Measurements from ENCODE around the gene SLC23A2. TPM values are rescaled to one million over a fixed set of nuclear protein-coding genes. Genes with fewer than 3 reads are reported as not detected.

SLC23A2 gene
- total and polyA plus RNA-seq, 12 donors = 51.0 to 294 (median 145) TPM

DNA sequence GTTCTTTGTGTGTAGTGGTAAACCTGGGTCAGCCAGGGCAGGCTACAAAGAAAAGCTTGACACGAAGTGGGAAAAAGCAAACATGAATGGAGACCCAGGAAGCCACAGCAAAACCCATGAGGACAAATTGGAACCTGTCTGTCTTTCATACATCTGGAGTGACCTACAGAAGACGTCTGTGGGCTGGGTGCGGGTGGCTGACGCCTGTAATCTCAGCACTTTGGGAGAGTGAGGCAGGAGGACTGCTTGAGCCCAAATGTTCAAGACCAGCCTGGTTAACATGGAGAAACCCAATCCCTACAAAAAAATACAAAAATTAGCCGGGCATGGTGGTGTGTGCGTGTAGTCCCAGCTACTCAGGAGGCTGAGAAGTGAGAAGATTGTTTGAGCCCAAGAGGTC is 164.8 kb downstream of the SLC23A2 start:
- Histone ChIP-seq H3K27ac (peak overlapping the region in 1 of 5 donors; percentile 51), H3K36me3 (replicated peaks in 1 of 2) (no peaks in the 10 kb centered on the region), H3K4me3 (no peak overlapping the region), H3K9me3 (replicated peaks in 1 of 3) (no peaks in the 10 kb centered on the region), H3K27me3 (no peaks in the 10 kb centered on the region), H3K4me1 (replicated peaks in 1 of 2) (no peaks in the 10 kb centered on the region)
- TF ChIP-seq POLR2A (IDR thresholded peaks at IDR 0.05) = no peak
- TF ChIP-seq, protein P1, sequence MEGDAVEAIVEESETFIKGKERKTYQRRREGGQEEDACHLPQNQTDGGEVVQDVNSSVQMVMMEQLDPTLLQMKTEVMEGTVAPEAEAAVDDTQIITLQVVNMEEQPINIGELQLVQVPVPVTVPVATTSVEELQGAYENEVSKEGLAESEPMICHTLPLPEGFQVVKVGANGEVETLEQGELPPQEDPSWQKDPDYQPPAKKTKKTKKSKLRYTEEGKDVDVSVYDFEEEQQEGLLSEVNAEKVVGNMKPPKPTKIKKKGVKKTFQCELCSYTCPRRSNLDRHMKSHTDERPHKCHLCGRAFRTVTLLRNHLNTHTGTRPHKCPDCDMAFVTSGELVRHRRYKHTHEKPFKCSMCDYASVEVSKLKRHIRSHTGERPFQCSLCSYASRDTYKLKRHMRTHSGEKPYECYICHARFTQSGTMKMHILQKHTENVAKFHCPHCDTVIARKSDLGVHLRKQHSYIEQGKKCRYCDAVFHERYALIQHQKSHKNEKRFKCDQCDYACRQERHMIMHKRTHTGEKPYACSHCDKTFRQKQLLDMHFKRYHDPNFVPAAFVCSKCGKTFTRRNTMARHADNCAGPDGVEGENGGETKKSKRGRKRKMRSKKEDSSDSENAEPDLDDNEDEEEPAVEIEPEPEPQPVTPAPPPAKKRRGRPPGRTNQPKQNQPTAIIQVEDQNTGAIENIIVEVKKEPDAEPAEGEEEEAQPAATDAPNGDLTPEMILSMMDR (IDR thresholded peaks at IDR 0.05) = no peak
- intact Hi-C loops (cut with DNase I) = no loop called here
- WGBS, 4 donors = 67 to 84% (median 80%) methylated on average over 6 of the region's 6 CpGs
- DNase-seq = no peak

DNA sequence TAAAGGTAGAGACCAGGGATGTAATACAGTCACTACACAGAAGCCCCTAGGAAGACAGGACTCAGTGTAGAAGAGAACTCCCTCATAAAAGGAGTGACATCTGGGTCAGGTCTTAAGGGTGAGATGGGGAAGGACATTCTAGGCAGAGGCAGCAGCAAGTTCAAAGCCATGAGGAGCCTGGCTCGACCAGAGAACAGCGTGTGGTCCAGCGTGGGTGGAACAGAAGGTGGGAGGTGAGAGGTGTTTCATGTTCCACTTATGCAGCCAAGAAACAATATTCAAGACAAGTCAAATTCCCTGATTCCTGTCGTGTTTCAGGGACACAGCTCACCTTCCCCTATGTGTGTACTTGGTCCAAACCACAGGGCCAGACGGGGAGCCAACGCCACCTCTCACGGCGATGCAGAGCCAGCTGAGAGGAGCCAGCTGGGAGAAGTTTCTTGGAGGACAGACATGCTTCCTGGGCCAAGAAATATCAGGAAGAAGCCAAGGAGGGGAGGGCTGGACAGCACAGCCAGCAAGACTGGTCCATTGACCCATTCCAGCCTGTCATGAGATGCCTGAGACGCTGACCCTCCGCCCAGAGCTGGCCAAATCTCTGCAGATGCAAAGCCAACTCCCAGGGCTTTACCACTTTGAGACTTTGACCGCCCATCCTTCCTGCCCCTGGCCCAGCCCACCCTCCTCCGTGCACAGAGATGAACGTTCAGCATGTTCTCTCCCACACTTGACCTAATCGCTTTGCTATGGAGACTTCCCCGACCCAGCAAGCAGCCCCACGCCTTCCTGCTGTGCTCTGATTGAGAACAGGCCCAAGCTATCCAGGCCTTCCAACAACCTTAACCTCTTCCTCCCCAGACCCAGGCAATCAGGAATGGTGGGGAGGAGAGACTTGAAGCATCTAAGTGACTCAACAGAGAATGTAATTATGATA is 165.8 kb downstream of the SLC23A2 start:
- Histone ChIP-seq H3K27ac (peak overlapping the region in 1 of 5 donors; percentile 51), H3K36me3 (replicated peaks in 1 of 2) (no peaks in the 10 kb centered on the region), H3K4me3 (no peak overlapping the region), H3K9me3 (replicated peaks in 1 of 3) (no peaks in the 10 kb centered on the region), H3K4me1 (replicated peaks in 1 of 2) (no peaks in the 10 kb centered on the region), H3K27me3 (no peaks in the 10 kb centered on the region)
- 58 to 81% (median 63%) methylated on average over 9 to 16 of the region's 16 CpGs for WGBS, 4 donors
- DNase-seq = peak in 5 of 7 donors; percentile 31 to 69 (median 40)
- TF ChIP-seq, protein P1 (IDR thresholded peaks at IDR 0.05) = no peak
- no peak for TF ChIP-seq POLR2A (IDR thresholded peaks at IDR 0.05)
- intact Hi-C loops (cut with DNase I) = no loop called here

- no peak overlapping the region for H3K27ac ChIP-seq
- no peak overlapping the region for H3K4me3 ChIP-seq
- H3K4me1 ChIP-seq (replicated peaks in 1 of 2) = no peaks in the 10 kb centered on the region
- 68 to 80% (median 77%) methylated on average over 6 of the region's 6 CpGs for WGBS, 4 donors
- TF ChIP-seq, protein P1 (IDR thresholded peaks at IDR 0.05) = no peak
- TF ChIP-seq POLR2A (IDR thresholded peaks at IDR 0.05) = no peak
- peak in 1 of 7 donors; percentile 3 for DNase-seq
- H3K9me3 ChIP-seq (replicated peaks in 1 of 3) = no peaks in the 10 kb centered on the region
- no peaks in the 10 kb centered on the region for H3K36me3 ChIP-seq (replicated peaks in 1 of 2)
- no peaks in the 10 kb centered on the region for H3K27me3 ChIP-seq
- intact Hi-C loops (cut with DNase I) = no loop called here
Observed at GRCh38 chr20:4833074-4833728, 168.1 kb downstream of the SLC23A2 start.

DNA sequence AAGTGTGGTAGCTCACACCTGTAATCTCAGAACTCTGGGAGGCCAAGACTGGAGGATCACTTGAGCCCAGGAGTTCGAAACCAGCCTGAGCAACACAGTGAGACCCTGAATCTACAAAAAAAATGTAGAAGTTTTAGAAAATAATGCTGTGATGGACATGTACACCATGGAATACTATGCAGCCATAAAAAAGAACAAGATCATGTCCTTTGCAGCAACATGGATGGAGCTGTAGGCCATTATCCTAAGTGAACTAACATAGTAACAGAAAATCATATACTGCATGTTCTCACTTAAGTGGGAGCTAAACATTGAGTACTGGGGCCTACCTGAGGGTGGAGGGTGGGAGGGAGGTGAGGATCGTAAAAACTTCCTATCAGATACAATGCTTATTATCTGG is 168.8 kb downstream of the SLC23A2 start:
- H3K27ac ChIP-seq = no peak overlapping the region
- no peak for DNase-seq
- TF ChIP-seq, protein P1 (IDR thresholded peaks at IDR 0.05) = no peak
- TF ChIP-seq POLR2A (IDR thresholded peaks at IDR 0.05) = no peak
- H3K9me3 ChIP-seq (replicated peaks in 1 of 3) = no peaks in the 10 kb centered on the region
- 79 to 100% (median 90%) methylated on average over 2 of the region's 2 CpGs for WGBS, 4 donors
- H3K4me1 ChIP-seq (replicated peaks in 1 of 2) = no peaks in the 10 kb centered on the region
- H3K4me3 ChIP-seq = no peak overlapping the region
- intact Hi-C loops (cut with DNase I) = no loop called here
- H3K27me3 ChIP-seq = no peaks in the 10 kb centered on the region
- no peaks in the 10 kb centered on the region for H3K36me3 ChIP-seq (replicated peaks in 1 of 2)
